ENCODE data around the gene SMU1.
A peak's percentile ranks its signal among the peaks of the same experiment; 100 is the strongest.

Gene SMU1

GRCh38 chr9:33044162-33044673 lies 32.3 kb downstream of the SMU1 start:
- no peak for DNase-seq

GRCh38 chr9:33043671-33044070 lies 32.8 kb downstream of the SMU1 start:
- no peak for DNase-seq

DNA sequence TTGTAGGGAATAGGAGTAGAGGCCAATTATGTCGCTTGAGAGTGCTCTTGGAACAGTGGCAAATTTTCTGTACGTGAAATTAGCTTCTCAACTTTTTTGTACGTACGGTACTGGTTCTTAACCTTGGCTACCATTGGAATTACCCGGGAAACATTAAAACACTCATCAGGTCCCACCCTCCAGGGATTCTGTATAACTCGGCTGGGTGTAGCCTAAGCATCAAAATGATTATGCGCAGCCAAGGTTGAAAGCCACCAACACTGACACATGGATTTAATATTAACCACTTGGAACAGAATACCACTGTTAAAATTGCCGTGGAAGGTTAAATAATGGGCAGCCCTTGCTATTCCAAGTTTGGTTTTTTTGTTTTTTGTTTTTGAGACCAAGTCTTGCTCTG lies 34.0 kb downstream of the SMU1 start:
- no peak for DNase-seq

DNA sequence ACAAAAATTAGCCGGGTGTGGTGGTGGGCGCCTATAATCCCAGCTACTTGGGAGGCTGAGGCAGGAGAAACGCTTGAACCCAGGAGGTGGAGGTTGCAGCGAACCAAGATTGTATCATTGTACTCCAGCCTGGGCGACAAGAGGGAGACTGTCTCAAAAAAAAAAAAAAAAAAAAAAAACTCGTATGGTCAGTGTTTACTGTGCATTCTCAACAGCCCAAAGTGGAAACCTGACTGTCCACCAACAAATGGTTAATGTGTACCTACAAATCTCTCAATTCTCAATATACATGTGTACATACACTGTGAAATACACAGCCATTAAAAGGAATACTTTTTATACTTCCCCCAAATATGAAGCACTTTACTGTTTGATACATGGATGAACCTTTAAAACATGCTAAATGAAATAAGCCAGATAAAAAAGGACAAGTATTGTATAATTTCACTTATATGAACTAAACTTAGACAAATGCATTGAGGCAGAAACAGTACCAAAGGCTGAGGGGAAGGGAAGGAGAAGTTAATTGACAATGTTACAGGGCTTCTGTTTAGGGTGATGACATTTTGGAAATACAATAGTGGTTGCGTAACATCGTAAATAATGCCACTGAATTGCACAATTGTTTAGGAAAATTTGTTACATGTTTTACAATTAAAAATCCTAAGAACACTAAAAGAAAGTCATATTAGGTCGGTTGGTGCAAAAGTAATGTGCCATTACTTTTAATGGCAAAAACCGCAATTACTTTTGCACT lies 34.9 kb downstream of the SMU1 start:
- no peak for DNase-seq

DNA sequence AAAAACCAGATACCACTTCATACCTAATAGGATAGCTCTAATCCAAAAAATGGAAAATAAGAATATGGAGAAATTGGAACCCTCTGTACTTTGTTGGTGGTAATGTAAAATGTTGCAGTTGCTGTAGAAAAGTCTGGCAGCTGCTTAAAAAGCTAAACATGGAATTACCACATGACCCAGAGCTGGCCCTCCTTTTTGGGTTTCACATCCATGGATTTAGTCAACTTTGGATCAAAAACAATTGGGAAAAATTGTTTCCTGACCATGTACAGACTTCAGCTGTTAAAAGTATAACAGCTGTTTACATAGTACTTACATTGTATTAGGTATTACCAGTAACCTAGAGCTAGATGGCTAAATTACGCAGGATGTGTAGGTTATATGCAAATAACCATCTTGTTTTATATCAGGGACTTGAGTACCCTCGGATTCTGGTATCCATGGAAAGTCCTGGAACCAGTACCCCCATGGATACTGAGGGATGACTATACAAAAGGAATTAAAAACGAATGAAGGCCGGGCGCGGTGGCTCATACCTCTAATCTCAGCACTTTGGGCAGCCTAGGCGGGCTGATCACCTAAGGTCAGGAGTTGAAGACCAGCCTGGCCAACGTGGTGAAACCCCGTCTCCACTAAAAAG lies 35.6 kb downstream of the SMU1 start:
- no peak for DNase-seq

DNA sequence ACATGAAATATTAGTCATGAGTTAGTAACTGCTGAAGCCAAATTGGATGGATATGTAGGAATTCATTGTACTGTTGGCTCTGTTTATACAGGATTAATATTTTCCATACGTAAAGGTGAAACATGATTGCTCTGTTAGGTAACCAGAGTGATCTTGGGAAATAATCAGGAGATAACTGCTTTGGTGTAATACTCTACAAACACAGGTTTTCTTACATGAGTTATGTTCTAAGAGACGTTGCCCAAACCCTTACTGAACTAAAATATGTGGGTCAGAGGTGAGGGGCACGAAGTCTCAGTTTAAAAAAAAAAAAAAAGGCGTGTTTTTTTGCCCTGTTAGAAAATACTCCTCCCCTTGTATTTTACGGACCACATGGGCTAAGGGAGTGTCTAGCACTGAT lies 43.6 kb downstream of the SMU1 start:
- no peak for DNase-seq

- no peak for DNase-seq
Observed at GRCh38 chr9:33032292-33032691, 44.2 kb downstream of the SMU1 start.

DNA sequence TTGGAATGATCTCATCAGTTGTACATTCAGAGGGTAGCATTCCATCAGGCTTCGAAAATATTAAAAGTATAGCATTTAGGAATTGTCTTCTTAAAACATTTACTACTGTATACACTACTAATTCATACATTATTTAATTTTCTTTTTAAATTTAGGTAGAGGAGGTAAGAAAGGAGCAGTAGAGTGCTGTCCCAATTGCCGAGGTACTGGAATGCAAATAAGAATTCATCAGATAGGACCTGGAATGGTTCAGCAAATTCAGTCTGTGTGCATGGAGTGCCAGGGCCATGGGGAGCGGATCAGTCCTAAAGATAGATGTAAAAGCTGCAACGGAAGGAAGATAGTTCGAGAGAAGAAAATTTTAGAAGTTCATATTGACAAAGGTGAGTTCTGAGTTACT lies 46.2 kb downstream of the SMU1 start:
- no peak for DNase-seq

- DNase-seq = no peak
Observed at GRCh38 chr9:33029231-33029786, 47.2 kb downstream of the SMU1 start.

- DNase-seq = peak; percentile 50
Observed at GRCh38 chr9:33025572-33026342, 50.7 kb downstream of the SMU1 start.

DNA sequence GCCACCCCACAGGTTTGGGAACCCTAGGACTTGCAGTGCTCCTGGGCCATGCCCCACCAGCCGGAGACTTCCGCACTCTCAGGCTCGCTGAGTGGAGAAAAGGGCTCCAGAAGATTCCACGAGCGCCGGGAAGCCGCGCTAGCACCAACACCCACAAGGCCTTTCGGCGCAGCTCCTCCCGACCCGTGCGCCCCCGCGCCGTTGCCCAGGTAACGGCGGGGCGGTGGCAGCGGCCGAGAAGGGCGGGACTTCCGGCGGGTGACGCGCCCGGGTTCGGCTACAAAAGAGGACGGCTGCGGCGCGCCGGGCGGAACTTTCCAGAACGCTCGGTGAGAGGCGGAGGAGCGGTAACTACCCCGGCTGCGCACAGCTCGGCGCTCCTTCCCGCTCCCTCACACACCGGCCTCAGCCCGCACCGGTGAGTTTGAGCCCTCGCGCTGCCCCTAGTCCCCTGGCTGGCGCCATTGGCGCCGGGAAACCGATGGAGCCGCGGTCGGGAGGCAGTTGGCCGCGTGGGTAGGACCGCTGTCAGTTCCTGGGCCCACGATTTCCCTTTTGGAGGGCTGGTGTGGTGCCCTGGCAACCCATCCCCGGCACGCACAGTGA lies 51.4 kb downstream of the SMU1 start, which contains the start of gene DNAJA1:
Gene DNAJA1, plus strand, starts transcription at position 308 of the 606 bp plus-strand sequence. CDS start 1,212 bp downstream, outside the sequence.
- peak; percentile 88 for DNase-seq

- no peak for DNase-seq
Observed at GRCh38 chr9:33024126-33024965, 52.1 kb downstream of the SMU1 start.

DNA sequence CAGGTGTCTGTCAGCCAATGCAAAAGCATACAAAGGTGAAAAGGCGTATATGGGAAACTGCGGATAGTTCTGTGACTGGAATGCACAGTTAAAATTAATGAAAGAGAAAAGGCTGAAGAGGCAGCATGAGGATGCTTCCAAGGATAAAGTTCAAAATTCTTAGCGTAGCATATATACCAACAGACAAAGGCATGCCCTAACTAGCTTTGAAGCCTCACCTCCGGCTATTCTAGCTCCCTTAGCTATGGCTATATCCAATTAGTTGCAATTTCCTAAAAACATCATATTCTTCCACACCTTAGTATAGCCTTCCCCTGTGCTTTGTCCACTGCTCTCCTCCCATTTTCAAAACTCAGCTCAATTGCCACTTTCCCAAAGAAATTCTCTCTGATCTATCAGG lies 52.8 kb downstream of the SMU1 start:
- DNase-seq = no peak

DNA sequence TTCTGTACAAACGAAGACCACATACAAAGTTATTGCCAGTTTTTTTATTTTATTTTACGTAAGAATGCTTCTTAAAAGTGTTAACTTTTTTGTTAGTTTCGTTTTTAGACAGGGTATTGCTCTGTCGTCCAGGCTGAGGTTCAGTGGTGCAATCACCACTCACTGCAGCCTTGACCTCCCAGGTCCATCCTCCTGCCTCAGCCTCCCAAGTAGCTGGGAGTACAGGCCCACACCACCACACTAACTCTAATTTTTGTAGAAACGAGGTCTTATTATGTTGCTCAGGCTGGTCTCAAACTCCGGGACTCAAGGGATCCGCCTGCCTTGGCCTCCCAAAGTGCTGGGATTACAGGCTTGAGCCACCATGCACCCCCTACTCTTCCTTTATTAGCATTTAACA lies 53.7 kb downstream of the SMU1 start:
- DNase-seq = no peak

DNA sequence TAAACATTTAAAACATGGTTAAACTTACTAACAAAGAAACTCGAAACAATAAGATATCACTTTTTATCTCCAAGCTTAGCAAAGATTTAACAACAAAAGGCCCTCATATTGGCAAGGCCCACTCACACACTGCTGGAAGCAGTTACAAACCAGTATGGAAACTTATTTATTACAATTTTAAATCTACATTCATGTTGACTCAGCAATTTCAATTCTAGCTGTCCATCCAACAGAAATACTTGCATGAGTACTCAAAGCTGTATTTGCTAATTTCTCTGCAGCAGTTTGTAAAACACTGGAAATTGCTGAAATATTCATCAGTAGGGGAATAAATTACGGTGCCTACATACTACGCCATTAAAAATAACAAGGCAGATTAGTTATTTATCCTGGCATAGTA lies 54.2 kb downstream of the SMU1 start:
- DNase-seq = no peak

DNA sequence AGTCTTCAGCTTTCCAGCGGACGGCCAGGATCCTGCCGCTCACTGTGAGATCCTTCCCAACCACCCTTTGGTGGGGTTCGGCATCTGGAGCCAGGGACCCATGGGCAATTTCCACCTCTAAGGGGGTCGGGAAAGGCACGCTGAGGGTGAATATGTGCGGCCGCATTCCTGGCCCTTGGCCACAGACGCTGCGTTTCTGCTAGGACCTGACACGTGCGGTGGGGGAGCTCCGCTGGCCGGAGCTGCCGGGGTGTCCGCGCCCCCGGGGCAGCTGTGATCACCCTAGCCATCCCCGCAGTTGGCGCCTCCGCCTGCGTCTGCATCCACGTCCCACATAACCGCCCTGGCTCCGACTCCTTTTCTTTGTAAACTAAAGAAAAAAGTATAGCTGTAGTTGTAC lies 56.7 kb downstream of the SMU1 start:
- DNase-seq = no peak

DNA sequence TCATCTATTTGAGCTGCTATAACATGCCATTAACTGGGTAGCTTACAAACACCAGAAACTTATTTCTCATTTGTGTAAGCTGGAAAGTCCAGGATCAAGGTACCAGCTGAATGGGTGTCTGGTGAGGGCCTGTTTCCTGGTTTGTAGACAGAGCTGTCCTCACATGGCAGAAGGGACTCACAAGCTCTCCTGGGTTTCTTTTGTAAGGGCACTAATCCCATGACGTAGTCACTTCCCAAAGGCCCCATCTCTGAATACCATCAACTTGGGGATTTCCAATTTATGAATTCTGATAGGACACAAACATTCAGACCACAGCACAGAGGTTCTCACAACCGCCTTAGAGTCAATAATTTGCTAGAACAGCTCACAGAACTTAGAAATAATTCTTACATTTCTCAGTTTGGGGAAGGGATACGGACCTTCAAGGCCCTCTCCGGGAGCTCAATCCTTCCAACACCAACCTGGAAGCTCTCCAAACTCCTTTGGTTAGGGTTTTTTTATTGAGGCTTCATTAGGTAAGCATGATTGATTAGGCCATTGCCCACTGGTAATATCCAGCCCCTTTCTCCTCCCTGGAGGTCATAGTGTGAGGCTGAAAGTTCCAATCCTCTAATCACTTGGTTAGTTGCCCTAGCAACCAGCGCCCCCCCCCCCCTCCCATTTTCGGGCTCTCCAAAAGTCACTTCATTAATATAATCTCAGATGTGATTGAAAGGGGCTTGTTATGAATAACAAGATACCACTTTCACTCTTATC lies 59.0 kb downstream of the SMU1 start:
- no peak for DNase-seq

- no peak for DNase-seq
Observed at GRCh38 chr9:33014665-33015014, 61.8 kb downstream of the SMU1 start.

DNA sequence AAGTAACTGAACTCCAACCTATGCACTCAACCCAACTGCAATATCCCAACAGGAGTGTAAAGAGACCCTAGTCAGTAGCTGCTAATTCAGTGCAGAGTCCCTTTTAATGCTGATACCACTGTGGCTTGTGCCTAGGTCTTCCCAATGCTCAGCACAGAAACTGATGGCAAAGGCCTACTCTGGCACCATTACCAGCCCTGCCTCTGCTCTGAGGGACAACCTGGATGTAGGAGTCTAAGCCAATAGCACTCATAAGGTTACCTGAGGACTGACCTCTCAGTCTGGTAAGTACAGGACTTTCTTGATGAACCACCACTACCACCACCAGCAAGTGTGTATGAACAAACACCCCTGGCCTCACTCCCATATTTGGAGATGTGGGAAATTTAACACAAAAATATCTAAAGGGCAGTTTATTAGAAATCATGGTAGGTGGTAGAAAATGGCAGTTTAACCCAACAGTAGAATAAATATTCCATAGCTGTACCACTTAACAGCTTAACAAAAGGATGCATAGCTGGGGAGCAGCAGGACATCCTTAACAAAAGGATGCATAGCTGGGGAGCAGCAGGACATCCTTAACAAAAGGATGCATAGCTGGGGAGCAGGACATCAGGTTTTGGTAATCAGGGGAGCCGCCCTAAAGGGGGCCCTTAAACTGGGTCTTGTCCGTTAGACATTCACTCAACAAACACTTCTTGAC lies 62.4 kb downstream of the SMU1 start:
- no peak for DNase-seq

DNA sequence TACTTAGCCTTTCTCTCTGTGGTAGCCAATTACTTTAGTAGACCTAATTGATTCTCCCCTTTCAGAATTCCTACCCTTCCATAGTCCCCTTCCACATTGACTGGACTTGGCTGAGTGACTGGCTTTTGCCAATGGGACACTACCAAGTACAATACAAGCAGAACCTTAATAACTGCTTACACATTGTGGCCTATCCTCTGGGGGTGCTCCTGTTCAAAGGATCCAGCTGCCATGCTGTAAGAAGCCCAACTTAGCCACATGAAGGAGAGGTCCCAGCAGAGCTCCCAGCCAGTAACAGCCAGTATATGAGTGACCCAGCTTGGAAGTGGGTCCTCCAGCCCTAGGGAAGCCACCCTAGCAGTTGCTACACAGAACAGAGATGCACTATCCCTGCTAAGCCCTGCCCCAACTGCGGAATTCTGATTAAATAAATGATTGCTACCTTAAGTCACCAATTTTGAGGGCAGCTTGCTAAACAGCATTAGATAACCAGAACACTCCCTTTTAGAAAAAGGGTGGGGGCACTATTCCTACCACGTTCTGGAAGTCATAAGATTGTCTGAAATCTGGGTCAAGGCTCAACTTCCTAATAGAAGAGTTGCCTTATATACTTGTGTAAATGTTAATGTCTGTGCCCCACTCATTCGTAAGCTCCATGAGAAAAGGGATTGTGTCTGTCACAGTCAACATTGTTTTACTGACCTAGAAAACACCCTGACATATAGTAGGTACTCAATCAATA lies 64.0 kb downstream of the SMU1 start:
- no peak for DNase-seq
